DOHH2 (cell line): ENCODE data around the gene CORO2B.

ENCODE experiments used
- H3F3A ChIP-seq: fragments of 200-600 bp; sonication (generic), shearing (Covaris generic); 2 replicates; pipeline ENCODE4 v1.6.0; 2016; ENCODE audit warnings: antibody characterized with exemption, mild to moderate bottlenecking; ENCODE audit not compliant: control insufficient read depth, insufficient read depth
- H3K27ac ChIP-seq: fragments of 200-600 bp; sonication (generic); 2 replicates; pipeline ENCODE4 v1.5.1; 2014; ENCODE audit warnings: low read depth, mild to moderate bottlenecking, low read length, moderate library complexity
- H3K27me3 ChIP-seq: fragments of 200-600 bp; sonication (generic); 2 replicates; pipeline ENCODE4 v1.6.1; 2014; ENCODE audit warnings: mild to moderate bottlenecking, low read length, mixed read lengths; ENCODE audit not compliant: control insufficient read depth
- H3K36me3 ChIP-seq: fragments of 200-600 bp; sonication (generic); 2 replicates; pipeline ENCODE4 v1.6.1; 2014; ENCODE audit warnings: mild to moderate bottlenecking, low read length, moderate library complexity, mixed read lengths; ENCODE audit not compliant: control insufficient read depth
- H3K4me1 ChIP-seq: fragments of 200-600 bp; sonication (generic); 2 replicates; pipeline ENCODE4 v1.6.1; 2014; ENCODE audit warnings: mild to moderate bottlenecking, low read length, mixed read lengths; ENCODE audit not compliant: control insufficient read depth
- H3K4me2 ChIP-seq: fragments of 200-600 bp; sonication (generic); 2 replicates; pipeline ENCODE4 v1.6.0; 2014; ENCODE audit warnings: mild to moderate bottlenecking, low read length, moderate library complexity
- H3K4me3 ChIP-seq: fragments of 200-600 bp; sonication (generic); 2 replicates; pipeline ENCODE4 v1.5.1; 2014; ENCODE audit warnings: mild to moderate bottlenecking, low read length, mixed read lengths
- H3K79me2 ChIP-seq: fragments of 200-600 bp; sonication (generic); 2 replicates; pipeline ENCODE4 v1.6.1; 2014; ENCODE audit warnings: mild to moderate bottlenecking, low read length, mixed read lengths; ENCODE audit not compliant: control insufficient read depth
- H3K9me2 ChIP-seq: fragments of 200-600 bp; sonication (generic); replicated peaks from 2 replicates; pipeline ENCODE4 v1.6.1; 2014; ENCODE audit warnings: mild to moderate bottlenecking, low read length, mixed read lengths; ENCODE audit not compliant: control insufficient read depth
- H3K9me3 ChIP-seq: fragments of 200-600 bp; sonication (generic); 2 replicates; pipeline ENCODE4 v1.6.1; 2014; ENCODE audit warnings: antibody characterized with exemption, low read length, mixed read lengths; ENCODE audit not compliant: control insufficient read depth, insufficient read depth
- H4K20me1 ChIP-seq: fragments of 200-600 bp; sonication (generic); 2 replicates; pipeline ENCODE4 v1.6.0; 2014; ENCODE audit warnings: low read depth, mild to moderate bottlenecking, antibody characterized with exemption, low read length, moderate library complexity; ENCODE audit not compliant: control insufficient read depth, insufficient read depth
- CTCF ChIP-seq: fragments of 200-600 bp; sonication (generic); IDR thresholded peaks from one replicate; pipeline ENCODE4 v1.5.1; 2014; ENCODE audit warnings: antibody characterized with exemption, mild to moderate bottlenecking, low read depth, low read length; ENCODE audit not compliant: poor library complexity, severe bottlenecking
- EZH2phosphoT487 ChIP-seq: fragments of 200-600 bp; sonication (generic); IDR thresholded peaks from 2 replicates; pipeline ENCODE4 v1.6.1; 2017; ENCODE audit warnings: borderline replicate concordance, mild to moderate bottlenecking, antibody characterized with exemption, low read length, moderate library complexity, mixed read lengths

The CORO2B gene

GRCh38 chr15:68572921-68573320 lies 5.9 kb upstream of the CORO2B start:
- Histone ChIP-seq H3K4me1 (peaks cover 12% of the 10 kb centered on the region), H3K36me3 (no peaks in the 10 kb centered on the region), H3F3A (no peaks in the 10 kb centered on the region), H3K4me3 (no peak overlapping the region), H4K20me1 (no peaks in the 10 kb centered on the region), H3K27ac (no peak overlapping the region), H3K9me2 (no peaks in the 10 kb centered on the region), H3K79me2 (no peaks in the 10 kb centered on the region), H3K27me3 (peaks cover 47% of the 10 kb centered on the region), H3K4me2 (no peak overlapping the region), H3K9me3 (no peaks in the 10 kb centered on the region)
- TF ChIP-seq EZH2phosphoT487 (no peak), CTCF (no peak)

GRCh38 chr15:68574046-68574445 lies 4.7 kb upstream of the CORO2B start:
- no peaks in the 10 kb centered on the region for H3K9me2 ChIP-seq
- H3K4me1 ChIP-seq = peaks cover 19% of the 10 kb centered on the region
- H3K4me3 ChIP-seq = no peak overlapping the region
- H3K27me3 ChIP-seq = peaks cover 55% of the 10 kb centered on the region
- no peaks in the 10 kb centered on the region for H4K20me1 ChIP-seq
- H3K9me3 ChIP-seq = no peaks in the 10 kb centered on the region
- TF ChIP-seq EZH2phosphoT487 = no peak
- TF ChIP-seq CTCF = no peak
- no peak overlapping the region for H3K27ac ChIP-seq
- H3K79me2 ChIP-seq = no peaks in the 10 kb centered on the region
- H3K36me3 ChIP-seq = no peaks in the 10 kb centered on the region
- H3K4me2 ChIP-seq = no peak overlapping the region
- no peaks in the 10 kb centered on the region for H3F3A ChIP-seq

- Histone ChIP-seq H3K36me3 (no peaks in the 10 kb centered on the region), H3F3A (no peaks in the 10 kb centered on the region), H3K9me3 (no peaks in the 10 kb centered on the region), H3K4me3 (no peak overlapping the region), H3K4me1 (peaks cover 19% of the 10 kb centered on the region), H3K4me2 (no peak overlapping the region), H3K27me3 (peaks cover 55% of the 10 kb centered on the region), H4K20me1 (no peaks in the 10 kb centered on the region), H3K79me2 (no peaks in the 10 kb centered on the region), H3K9me2 (no peaks in the 10 kb centered on the region), H3K27ac (no peak overlapping the region)
- TF ChIP-seq EZH2phosphoT487 = no peak
- TF ChIP-seq CTCF = no peak
Observed at GRCh38 chr15:68574629-68575028, 4.2 kb upstream of the CORO2B start.
